ENCODE data around the gene SSRP1.
A peak's percentile ranks its signal among the peaks of the same experiment; 100 is the strongest.
"Not testable (repeated sequence)": the region's sequence is repeated elsewhere in the genome, so short reads cannot be mapped to it uniquely, and the experiment has no call there.

Gene SSRP1

GRCh38 chr11:57287884-57288283 is 47.8 kb downstream of the SSRP1 start:
- no peak for DNase-seq
- in situ Hi-C loops (cut with HindIII; ENCODE audit: low pct_ligation_motif_present, low pct_unique_long_range_greater_than_20kb, low sequenced_read_pairs): no loop called here

- DNase-seq: no peak
- in situ Hi-C loops (cut with HindIII; ENCODE audit: low pct_ligation_motif_present, low pct_unique_long_range_greater_than_20kb, low sequenced_read_pairs): no loop called here
Measured at GRCh38 chr11:57283231-57283990, 52.3 kb downstream of the SSRP1 start.

DNA sequence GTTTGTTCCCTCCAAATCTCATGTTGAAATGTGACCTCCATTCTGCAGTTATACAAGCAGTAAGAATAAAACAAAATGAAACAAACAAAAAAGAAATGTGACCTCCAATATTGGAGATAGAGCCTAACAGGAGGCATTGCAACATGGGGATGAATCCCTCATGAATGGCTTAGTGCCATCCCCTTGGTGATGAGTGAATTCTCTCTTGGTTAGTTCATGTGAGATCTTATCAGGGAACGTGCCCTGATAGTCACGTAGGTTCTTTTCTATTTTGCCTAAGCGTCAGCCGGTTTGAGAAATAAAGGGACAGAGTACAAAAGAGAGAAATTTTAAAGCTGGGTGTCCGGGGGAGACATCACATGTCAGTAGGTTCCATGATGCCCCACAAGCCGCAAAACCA is 54.1 kb downstream of the SSRP1 start:
- DNase-seq; in situ Hi-C loops (cut with HindIII; ENCODE audit: low pct_ligation_motif_present, low pct_unique_long_range_greater_than_20kb, low sequenced_read_pairs): not testable (repeated sequence)

- DNase-seq: no peak
- in situ Hi-C loops (cut with HindIII; ENCODE audit: low pct_ligation_motif_present, low pct_unique_long_range_greater_than_20kb, low sequenced_read_pairs): no loop called here
Measured at GRCh38 chr11:57279116-57279515, 56.6 kb downstream of the SSRP1 start.

- in situ Hi-C loops (cut with HindIII; ENCODE audit: low pct_ligation_motif_present, low pct_unique_long_range_greater_than_20kb, low sequenced_read_pairs): no loop called here
- no peak for DNase-seq
Measured at GRCh38 chr11:57278721-57279095, 57.0 kb downstream of the SSRP1 start.

DNA sequence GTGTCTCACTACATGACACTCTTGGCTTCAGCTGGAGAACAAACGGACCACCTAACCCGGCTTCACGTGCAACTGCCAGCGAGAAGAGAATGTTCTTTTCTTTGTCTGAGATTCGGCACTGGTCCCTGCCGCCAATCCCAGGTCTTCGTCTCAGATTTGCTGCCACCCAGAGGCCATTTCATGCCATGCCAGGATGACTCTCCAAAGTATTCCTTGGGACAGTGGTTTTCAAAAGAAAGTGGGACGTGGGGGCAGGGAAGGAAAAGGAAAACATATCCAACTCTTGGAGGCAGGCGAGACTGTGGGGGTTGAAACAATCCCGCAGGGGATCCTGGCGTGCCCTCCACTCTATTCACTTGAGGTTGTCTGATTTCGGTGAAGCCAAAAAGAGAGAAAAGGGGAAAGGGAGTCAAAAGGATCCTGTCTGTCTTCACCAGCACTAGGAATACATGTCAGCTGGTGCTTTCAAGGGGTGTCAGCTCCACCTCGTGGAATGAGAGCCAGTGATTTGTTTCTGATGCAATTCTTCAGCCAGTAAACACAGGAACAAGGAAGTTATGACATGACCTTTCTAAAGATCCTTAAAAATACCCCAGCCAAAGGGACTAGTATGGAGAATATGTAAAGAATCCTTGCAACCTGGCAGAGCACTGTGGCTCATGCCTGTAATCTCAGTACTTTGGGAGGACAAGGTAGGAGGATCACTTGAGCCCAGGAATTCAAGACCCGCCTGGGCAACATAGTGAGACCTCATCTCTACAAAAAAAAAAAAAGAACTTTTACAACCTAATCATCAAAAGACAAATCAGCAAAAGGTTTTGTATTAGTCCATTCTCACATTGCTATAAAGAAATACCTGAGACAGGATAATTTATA is 57.6 kb downstream of the SSRP1 start:
- DNase-seq: peak; percentile 76
- in situ Hi-C loops (cut with HindIII; ENCODE audit: low pct_ligation_motif_present, low pct_unique_long_range_greater_than_20kb, low sequenced_read_pairs): no loop called here

- DNase-seq: no peak
- in situ Hi-C loops (cut with HindIII; ENCODE audit: low pct_ligation_motif_present, low pct_unique_long_range_greater_than_20kb, low sequenced_read_pairs): no loop called here
Measured at GRCh38 chr11:57276971-57277675, 58.6 kb downstream of the SSRP1 start.

DNA sequence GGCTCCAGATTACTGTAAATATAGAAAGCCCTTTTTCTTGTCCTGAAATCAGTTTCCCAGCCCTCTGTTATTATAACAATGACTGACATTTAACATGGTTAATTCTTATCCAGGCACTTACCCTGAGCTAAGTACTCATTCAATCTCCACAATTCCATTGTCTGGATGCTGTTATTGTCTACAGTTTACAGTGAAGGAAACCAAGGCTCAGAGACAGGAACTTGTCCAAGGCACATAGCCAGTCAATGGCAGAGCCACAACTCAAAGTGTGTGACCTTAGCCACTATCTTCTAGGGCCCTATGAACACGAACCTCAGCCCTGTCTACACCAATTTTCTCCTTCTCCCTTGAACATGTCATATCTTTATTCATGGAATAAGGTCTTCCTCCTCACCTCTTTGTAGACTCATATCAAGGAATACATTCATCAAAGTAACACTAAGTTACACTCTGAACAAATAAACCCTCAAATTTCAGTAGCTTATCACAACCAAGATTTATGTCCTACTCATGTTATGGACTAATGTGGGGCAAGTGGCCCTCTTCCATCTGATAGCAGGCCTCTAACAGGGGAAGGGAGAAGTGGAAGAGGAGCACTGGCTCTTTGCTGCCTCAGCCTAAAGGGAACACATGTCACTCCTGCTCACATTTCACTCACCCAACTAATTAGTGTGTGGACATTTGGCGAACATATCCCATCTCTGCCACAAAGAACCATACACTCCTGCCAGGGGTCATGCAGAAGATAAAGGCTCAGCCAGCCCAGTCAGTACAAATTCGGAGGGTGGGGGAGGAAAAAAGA is 59.3 kb downstream of the SSRP1 start:
- in situ Hi-C loops (cut with HindIII; ENCODE audit: low pct_ligation_motif_present, low pct_unique_long_range_greater_than_20kb, low sequenced_read_pairs): no loop called here
- no peak for DNase-seq

Data from ACHN (cell line).